Hepatocyte (in vitro differentiated cells): ENCODE data around the gene NOXA1.

ENCODE experiments used
- EZH2 ChIP-seq: fragments of 200-600 bp; sonication (generic); IDR thresholded peaks from 2 replicates; pipeline ENCODE4 v1.6.1; 2016; ENCODE audit warnings: antibody characterized with exemption, mild to moderate bottlenecking, borderline replicate concordance
- EZH2phosphoT487 ChIP-seq: fragments of 200-600 bp; sonication (generic); IDR thresholded peaks from one replicate; pipeline ENCODE4 v1.6.1; 2018; ENCODE audit warnings: antibody characterized with exemption, mild to moderate bottlenecking, low read depth, moderate library complexity; ENCODE audit not compliant: unreplicated experiment, severe bottlenecking
- TF ChIP-seq, protein P1 (sequence below): fragments of 200-600 bp; sonication (generic); IDR thresholded peaks from 2 replicates; pipeline ENCODE4 v1.5.1; 2016; ENCODE audit warnings: antibody characterized with exemption, mild to moderate bottlenecking; ENCODE audit not compliant: poor library complexity

DNA sequence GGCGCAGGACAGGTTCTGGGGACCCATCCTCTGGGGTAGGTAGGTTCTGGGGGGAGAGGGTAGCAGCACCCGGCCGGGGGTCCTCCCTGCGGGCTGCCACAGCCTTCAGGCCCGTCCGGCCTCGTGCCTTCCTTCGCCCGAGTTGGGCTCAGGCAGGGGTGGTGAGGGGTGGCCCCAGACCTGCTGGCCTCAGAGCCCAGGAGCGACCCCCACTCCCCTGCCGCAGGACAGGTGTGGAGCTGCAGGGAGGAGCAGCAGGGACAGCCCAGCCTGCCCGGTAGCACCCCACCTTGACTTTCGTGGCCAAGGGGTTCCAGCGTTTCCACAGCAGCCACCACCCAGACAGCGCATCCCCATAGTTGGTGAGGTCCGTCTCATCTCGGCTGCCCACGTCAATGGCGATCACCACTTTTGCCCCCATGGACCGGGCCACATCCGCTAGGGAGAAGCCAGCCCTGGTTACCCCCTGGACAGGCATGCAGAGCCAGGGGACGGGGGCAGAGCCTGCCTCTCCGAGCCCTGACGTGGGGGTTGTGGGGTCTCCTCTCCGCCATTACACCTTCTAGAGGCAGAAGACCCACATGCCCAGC lies 39.3 kb downstream of the NOXA1 start:
- TF ChIP-seq, protein P1, sequence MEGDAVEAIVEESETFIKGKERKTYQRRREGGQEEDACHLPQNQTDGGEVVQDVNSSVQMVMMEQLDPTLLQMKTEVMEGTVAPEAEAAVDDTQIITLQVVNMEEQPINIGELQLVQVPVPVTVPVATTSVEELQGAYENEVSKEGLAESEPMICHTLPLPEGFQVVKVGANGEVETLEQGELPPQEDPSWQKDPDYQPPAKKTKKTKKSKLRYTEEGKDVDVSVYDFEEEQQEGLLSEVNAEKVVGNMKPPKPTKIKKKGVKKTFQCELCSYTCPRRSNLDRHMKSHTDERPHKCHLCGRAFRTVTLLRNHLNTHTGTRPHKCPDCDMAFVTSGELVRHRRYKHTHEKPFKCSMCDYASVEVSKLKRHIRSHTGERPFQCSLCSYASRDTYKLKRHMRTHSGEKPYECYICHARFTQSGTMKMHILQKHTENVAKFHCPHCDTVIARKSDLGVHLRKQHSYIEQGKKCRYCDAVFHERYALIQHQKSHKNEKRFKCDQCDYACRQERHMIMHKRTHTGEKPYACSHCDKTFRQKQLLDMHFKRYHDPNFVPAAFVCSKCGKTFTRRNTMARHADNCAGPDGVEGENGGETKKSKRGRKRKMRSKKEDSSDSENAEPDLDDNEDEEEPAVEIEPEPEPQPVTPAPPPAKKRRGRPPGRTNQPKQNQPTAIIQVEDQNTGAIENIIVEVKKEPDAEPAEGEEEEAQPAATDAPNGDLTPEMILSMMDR = no peak
- TF ChIP-seq EZH2 = no peak
- no peak for TF ChIP-seq EZH2phosphoT487
